Endometrium (tissue), 2 donors: ENCODE measurements around the gene ATP6V1B1.

ENCODE experiments used
- FAIRE-seq: peaks from 2 replicates; lab custom pipeline; 2012; peaks lifted over from hg19 to GRCh38; lab: Jason Lieb, UNC
- donor health status: control.
- donor health status: control.

The ATP6V1B1 gene

GRCh38 chr2:70901227-70902066, 34.3 kb upstream of the ATP6V1B1 start:
- no peak for FAIRE-seq

GRCh38 chr2:70902067-70902442, 33.6 kb upstream of the ATP6V1B1 start:
- FAIRE-seq: no peak

GRCh38 chr2:70902579-70902978, 33.1 kb upstream of the ATP6V1B1 start:
- FAIRE-seq: no peak

- FAIRE-seq: no peak
These were observed 32.5 kb upstream of the ATP6V1B1 start for GRCh38 chr2:70903171-70903570.

GRCh38 chr2:70903641-70904340, 31.9 kb upstream of the ATP6V1B1 start:
- FAIRE-seq: no peak

- FAIRE-seq: no peak
These were observed 31.1 kb upstream of the ATP6V1B1 start for GRCh38 chr2:70904371-70905216.

- no peak for FAIRE-seq
These were observed 30.0 kb upstream of the ATP6V1B1 start for GRCh38 chr2:70905443-70906421.

GRCh38 chr2:70906439-70907005, 29.2 kb upstream of the ATP6V1B1 start:
- FAIRE-seq: no peak

- no peak for FAIRE-seq
These were observed 28.3 kb upstream of the ATP6V1B1 start for GRCh38 chr2:70907130-70908057.

- no peak for FAIRE-seq
These were observed 19.4 kb upstream of the ATP6V1B1 start for GRCh38 chr2:70916291-70916690.

- FAIRE-seq: no peak
These were observed 17.7 kb upstream of the ATP6V1B1 start for GRCh38 chr2:70918016-70918415.

GRCh38 chr2:70919672-70920366, 15.9 kb upstream of the ATP6V1B1 start:
- FAIRE-seq: peak; percentile 74

- no peak for FAIRE-seq
These were observed 15.4 kb upstream of the ATP6V1B1 start for GRCh38 chr2:70920367-70920715.

- FAIRE-seq: no peak
These were observed 14.7 kb upstream of the ATP6V1B1 start for GRCh38 chr2:70921031-70921430.

- no peak for FAIRE-seq
These were observed 13.9 kb upstream of the ATP6V1B1 start for GRCh38 chr2:70921839-70922234.

- no peak for FAIRE-seq
These were observed 13.2 kb upstream of the ATP6V1B1 start for GRCh38 chr2:70922235-70923234.

- no peak for FAIRE-seq
These were observed 12.2 kb upstream of the ATP6V1B1 start for GRCh38 chr2:70923378-70924015.

GRCh38 chr2:70926042-70926441, 9.7 kb upstream of the ATP6V1B1 start:
- FAIRE-seq: no peak
